Measurements from ENCODE around the gene MOB2.

The MOB2 gene

DNA sequence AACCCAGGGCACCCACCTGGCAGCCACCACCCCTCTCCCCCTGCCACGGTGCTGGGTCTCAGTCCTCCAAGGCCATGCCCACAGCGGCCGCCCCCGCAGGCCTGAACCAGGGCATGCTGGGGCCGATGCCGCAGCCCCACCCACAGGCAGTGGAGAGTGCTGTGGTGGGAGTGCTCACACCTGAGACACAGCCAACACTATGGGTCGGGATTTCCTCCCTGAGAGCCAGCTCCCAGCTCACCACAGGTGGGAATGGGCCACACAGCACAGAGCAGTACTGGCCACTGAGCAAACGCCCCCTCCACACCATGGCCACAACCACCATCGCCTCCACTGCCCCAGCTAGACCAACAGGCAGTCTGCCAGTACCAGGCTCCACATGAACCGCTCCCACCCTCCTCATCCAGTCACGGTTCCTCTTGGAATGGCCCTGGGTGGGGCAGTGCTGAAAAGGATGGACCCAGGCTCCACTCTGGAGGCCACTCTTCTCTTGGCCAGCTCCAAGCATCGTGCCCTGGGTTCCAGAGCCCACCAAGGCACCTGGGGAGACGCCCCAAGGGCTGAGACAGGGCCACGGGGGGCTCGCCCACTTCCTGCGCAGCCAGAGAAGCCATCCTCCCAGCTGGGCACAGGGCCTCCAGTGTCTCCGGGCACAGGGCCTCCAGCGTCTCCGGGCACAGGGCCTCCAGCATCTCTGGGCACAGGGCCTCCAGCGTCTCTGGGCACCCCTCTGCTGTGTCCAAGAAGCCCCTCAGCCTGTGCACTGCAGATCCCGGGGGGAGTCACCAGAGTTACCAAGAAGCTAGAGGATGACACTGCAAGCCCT, 14.2 kb downstream of the MOB2 start:
- H3K4me1 ChIP-seq (ENCODE audit: control insufficient read depth, insufficient read depth, low read length): no peaks in the 10 kb centered on the region
- H3K27me3 ChIP-seq (ENCODE audit: control insufficient read depth, insufficient read depth, low read length): no peaks in the 10 kb centered on the region
- no peak overlapping the region for H3K4me2 ChIP-seq (ENCODE audit: low read length)
- no peak overlapping the region for H3K4me3 ChIP-seq (ENCODE audit: low read length)
- no peak overlapping the region for H3K9ac ChIP-seq (ENCODE audit: low read depth, low read length)
- H3K9me3 ChIP-seq (replicated peaks; ENCODE audit: low read length): no peaks in the 10 kb centered on the region
- H3K36me3 ChIP-seq (ENCODE audit: insufficient read depth, low read length): peaks cover 25% of the 10 kb centered on the region

DNA sequence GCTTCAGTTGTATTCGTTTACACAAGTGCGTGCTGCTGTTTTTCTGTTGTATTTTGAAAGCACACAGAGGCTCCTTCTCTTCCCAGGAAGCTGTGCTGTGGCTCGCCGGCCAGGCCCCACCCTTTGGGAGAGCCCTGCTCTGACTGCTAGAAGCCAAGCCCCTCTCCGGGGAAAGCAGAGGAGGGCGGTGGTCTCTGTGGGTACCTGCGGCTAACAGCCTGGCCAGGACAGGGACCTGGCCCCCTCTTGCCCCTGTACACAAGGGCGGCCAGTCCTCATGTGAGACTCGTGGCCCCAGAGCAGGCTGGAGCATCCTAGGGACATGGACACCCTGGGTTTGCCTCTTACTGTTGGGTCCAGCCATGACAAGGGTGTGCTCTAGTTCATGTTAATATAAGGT, 14.8 kb downstream of the MOB2 start:
- Histone ChIP-seq H3K4me2 (ENCODE audit: low read length) (no peak overlapping the region), H3K36me3 (ENCODE audit: insufficient read depth, low read length) (peaks cover 18% of the 10 kb centered on the region), H3K9ac (ENCODE audit: low read depth, low read length) (no peak overlapping the region), H3K9me3 (replicated peaks; ENCODE audit: low read length) (no peaks in the 10 kb centered on the region), H3K4me1 (ENCODE audit: control insufficient read depth, insufficient read depth, low read length) (no peaks in the 10 kb centered on the region), H3K4me3 (ENCODE audit: low read length) (no peak overlapping the region), H3K27me3 (ENCODE audit: control insufficient read depth, insufficient read depth, low read length) (no peaks in the 10 kb centered on the region)

DNA sequence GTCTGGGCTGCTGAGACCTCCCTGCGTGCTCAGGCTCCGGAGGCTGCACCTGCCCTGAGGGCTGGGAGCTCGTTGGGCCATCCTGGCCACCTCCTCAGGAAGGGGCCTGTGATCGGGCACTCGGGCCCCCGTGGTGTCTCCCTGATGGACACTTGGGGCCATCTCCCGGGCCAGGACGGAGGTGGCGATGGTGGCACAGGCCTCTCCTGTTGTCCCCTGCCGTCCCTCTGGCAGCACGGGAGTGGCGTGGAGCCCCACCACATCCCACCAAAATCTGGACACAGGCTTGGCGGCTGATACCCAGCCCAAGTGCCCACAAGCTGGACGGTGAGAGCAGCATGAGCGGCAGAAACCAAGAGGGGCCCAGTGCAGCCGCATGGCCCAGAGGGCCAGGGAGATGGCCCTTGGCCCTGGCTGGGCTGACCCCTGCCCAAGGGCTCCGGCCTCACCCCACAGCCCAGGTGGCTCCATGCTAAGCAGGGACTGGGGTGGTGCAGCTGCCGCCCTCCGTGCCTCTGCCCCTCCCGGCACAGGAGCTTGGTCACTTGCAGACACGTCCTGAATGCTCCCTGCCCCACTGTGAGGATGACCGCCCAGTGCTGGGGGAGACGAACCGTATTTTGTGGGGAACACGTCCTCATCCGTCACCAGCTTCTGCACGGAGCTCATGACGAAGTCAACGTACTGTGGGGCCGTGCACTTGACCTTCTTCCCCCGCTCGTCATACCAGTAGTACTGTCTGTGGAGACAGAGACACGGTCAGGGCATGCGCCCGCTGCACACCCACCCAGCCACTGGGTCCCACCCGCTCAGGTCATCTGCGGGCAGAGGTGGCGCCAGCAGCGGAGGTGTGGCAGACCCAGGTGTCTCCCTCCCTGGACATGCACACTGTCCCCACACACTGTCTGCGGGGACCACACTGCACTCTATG, 15.6 kb downstream of the MOB2 start:
- Histone ChIP-seq H3K4me3 (ENCODE audit: low read length) (no peak overlapping the region), H3K9ac (ENCODE audit: low read depth, low read length) (no peak overlapping the region), H3K9me3 (replicated peaks; ENCODE audit: low read length) (no peaks in the 10 kb centered on the region), H3K36me3 (ENCODE audit: insufficient read depth, low read length) (peaks cover 13% of the 10 kb centered on the region), H3K4me1 (ENCODE audit: control insufficient read depth, insufficient read depth, low read length) (no peaks in the 10 kb centered on the region), H3K4me2 (ENCODE audit: low read length) (no peak overlapping the region), H3K27me3 (ENCODE audit: control insufficient read depth, insufficient read depth, low read length) (no peaks in the 10 kb centered on the region)

DNA sequence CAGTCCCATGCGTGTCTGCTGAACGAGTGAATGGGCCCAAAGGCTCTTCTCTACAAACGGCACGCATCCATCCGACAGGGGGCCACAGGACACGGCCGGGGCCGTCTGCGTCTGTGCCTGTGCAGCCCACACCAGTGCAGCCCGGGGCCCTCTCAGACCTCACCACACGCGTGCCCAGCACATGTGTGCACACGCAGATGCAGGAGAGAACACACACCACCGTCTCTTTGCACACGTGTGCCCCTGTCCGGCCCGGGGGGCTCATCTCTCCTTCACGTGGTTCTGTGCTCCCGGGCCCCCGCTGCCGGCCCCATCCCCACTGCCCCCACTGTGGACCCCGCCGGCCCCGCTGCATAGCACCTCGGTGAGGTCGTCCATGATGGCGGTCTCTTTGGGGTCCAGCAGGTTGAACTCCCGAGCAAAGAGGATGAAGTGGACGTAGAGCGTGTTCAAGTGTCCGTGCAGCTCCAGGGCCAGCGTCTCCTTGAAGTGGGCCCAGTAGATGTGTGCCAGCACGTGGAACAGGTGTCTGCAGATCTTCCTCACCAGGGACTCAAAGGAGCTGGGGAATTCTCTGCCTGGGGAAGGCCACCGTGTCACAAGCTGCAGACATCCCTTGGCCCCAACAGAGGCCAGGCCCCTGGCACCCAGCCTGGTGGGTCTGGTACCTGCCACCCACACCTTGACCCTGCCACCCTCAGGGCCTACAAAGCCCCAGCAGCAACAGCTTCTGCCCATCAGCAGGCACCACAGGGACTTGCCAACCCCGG, 16.5 kb downstream of the MOB2 start:
- peaks cover 5% of the 10 kb centered on the region for H3K36me3 ChIP-seq (ENCODE audit: insufficient read depth, low read length)
- no peak overlapping the region for H3K4me3 ChIP-seq (ENCODE audit: low read length)
- H3K9ac ChIP-seq (ENCODE audit: low read depth, low read length): no peak overlapping the region
- no peak overlapping the region for H3K4me2 ChIP-seq (ENCODE audit: low read length)
- no peaks in the 10 kb centered on the region for H3K27me3 ChIP-seq (ENCODE audit: control insufficient read depth, insufficient read depth, low read length)
- H3K9me3 ChIP-seq (replicated peaks; ENCODE audit: low read length): no peaks in the 10 kb centered on the region
- no peaks in the 10 kb centered on the region for H3K4me1 ChIP-seq (ENCODE audit: control insufficient read depth, insufficient read depth, low read length)

DNA sequence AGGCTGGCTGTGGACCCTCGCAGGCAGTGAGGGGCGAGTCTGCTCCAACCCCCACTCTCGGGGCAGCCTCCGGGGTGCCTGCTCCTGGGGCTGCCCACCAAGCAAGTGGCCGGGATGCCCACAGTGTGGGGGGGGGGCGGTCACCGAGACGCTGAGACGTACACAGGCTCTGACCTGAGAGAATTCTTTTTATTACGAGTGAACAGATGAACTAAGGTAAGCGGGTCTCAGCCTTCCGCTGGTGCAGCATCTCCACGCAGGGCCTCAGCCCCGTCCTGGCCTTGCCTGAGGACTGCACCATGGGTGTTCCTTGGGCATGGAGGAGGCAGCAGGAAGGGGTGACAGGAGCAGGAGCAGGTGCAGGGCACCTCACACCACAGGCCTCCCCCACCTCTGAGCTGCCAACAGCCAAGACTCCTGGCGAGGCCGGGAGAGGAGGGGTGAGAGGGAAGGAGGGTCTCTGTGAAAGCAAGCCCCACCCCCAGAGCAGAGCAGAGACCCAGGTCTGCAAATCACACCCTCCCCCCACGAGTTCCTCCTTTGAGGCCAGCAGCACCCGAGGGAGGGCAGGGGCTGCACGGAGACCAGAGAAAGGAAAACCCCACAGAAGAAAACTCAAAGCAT, 17.2 kb downstream of the MOB2 start:
- Histone ChIP-seq H3K36me3 (ENCODE audit: insufficient read depth, low read length) (peaks cover 5% of the 10 kb centered on the region), H3K27me3 (ENCODE audit: control insufficient read depth, insufficient read depth, low read length) (no peaks in the 10 kb centered on the region)

DNA sequence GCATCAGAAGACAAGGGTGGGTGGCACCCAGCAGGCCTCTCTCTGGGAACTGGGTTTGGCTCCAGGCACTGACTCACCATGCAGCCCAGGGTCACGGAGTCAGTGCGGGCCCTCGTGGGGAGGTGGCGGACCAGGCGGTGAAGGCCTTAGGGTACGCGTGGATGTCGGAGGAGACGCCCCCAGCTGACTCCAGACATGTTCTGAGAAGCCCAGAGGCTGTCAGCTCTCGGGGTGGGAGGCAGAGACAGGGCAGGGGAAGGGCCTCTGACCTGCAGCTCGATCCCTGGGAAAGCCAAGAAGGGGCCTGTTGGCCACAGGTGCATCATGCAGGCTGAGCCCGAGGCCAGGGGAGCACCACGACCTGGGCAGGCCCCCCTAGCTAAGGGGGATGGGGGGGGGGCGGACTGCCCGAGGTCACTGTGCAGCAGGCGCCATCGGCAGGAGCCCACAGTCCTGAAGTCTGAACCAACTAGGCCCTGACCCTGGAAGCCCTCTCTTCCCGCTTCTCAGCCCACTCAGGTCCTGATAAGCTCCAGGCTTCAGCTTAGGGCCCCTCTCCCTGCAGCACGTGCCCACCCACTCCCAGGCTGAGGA, 18.0 kb downstream of the MOB2 start:
- Histone ChIP-seq H3K9ac (ENCODE audit: low read depth, low read length) (no peak overlapping the region), H3K4me2 (ENCODE audit: low read length) (no peak overlapping the region), H3K36me3 (ENCODE audit: insufficient read depth, low read length) (peaks cover 5% of the 10 kb centered on the region)

More for the DNA sequence above, 17.2 kb downstream of the MOB2 start:
- no peak overlapping the region for H3K4me3 ChIP-seq (ENCODE audit: low read length)
- no peaks in the 10 kb centered on the region for H3K9me3 ChIP-seq (replicated peaks; ENCODE audit: low read length)
- no peak overlapping the region for H3K9ac ChIP-seq (ENCODE audit: low read depth, low read length)
- no peaks in the 10 kb centered on the region for H3K4me1 ChIP-seq (ENCODE audit: control insufficient read depth, insufficient read depth, low read length)
- H3K4me2 ChIP-seq (ENCODE audit: low read length): no peak overlapping the region

DNA sequence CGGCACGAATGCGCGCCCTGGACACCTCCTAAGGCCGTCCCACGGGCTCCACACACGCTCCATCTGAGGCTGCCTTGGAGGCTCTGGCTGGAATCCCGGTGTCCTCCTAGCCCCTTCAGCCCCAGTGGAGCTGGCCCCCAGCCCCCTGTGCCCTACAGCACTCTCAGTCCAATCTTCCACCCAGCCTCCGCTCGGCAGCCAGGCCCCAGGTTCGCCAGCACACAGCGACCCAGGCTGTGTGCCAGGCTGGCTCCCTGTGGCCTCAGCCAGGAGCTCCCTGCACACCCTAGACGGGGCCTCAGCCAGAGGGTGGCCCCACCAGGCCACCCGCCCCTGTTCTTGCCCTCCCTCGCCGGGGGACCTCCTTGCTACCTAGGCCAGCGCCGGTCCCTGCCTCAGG, 18.6 kb downstream of the MOB2 start:
- Histone ChIP-seq H3K36me3 (ENCODE audit: insufficient read depth, low read length) (peaks cover under 1% of the 10 kb centered on the region), H3K9me3 (replicated peaks; ENCODE audit: low read length) (no peaks in the 10 kb centered on the region), H3K9ac (ENCODE audit: low read depth, low read length) (no peak overlapping the region), H3K27me3 (ENCODE audit: control insufficient read depth, insufficient read depth, low read length) (no peaks in the 10 kb centered on the region), H3K4me1 (ENCODE audit: control insufficient read depth, insufficient read depth, low read length) (no peaks in the 10 kb centered on the region), H3K4me3 (ENCODE audit: low read length) (no peak overlapping the region), H3K4me2 (ENCODE audit: low read length) (no peak overlapping the region)

More for the DNA sequence above, 18.0 kb downstream of the MOB2 start:
- H3K27me3 ChIP-seq (ENCODE audit: control insufficient read depth, insufficient read depth, low read length): no peaks in the 10 kb centered on the region
- no peaks in the 10 kb centered on the region for H3K9me3 ChIP-seq (replicated peaks; ENCODE audit: low read length)
- no peak overlapping the region for H3K4me3 ChIP-seq (ENCODE audit: low read length)
- H3K4me1 ChIP-seq (ENCODE audit: control insufficient read depth, insufficient read depth, low read length): no peaks in the 10 kb centered on the region

DNA sequence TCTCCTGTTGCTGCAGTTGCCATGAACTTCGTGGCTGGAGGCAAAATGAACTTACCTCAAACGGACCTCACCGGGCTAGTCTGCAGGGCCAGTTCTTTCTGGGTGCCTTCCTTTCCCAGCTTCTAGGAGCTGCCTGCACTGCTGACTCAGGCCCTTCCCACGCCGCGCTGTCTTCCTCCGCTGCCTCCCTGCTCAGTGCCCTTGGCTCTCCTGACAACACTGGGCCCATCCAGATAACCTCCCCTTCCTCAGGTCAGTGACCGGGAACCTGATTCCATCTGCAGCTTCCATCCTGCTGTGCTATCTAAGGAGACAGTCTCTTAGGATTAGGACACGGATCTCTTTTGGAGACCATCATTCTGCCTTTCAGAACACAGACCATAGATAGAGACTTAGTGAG, 19.3 kb downstream of the MOB2 start:
- no peak overlapping the region for H3K4me2 ChIP-seq (ENCODE audit: low read length)
- H3K4me1 ChIP-seq (ENCODE audit: control insufficient read depth, insufficient read depth, low read length): no peaks in the 10 kb centered on the region
- no peaks in the 10 kb centered on the region for H3K9me3 ChIP-seq (replicated peaks; ENCODE audit: low read length)
- H3K9ac ChIP-seq (ENCODE audit: low read depth, low read length): no peak overlapping the region
- H3K36me3 ChIP-seq (ENCODE audit: insufficient read depth, low read length): no peaks in the 10 kb centered on the region
- H3K4me3 ChIP-seq (ENCODE audit: low read length): no peak overlapping the region
- H3K27me3 ChIP-seq (ENCODE audit: control insufficient read depth, insufficient read depth, low read length): no peaks in the 10 kb centered on the region

DNA sequence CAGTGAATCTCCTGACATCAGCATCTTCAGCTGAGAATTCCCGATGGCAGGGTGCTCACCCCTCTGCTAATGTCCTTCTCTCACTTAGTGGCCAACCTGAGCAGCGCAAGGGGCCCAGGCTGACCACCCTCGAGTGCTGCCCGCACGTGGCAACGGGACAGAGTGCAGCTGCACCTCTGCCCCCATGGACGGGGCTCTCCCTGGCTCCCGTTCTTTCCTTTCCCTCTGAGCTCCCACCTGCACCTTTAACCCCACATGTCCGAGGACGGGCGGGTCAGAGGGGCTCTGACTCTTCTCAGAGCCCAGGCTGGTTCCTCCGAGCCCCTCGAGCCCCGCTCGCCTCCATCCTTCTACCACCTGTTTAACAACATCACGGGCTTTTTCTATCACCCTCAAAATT, 19.8 kb downstream of the MOB2 start:
- Histone ChIP-seq H3K4me1 (ENCODE audit: control insufficient read depth, insufficient read depth, low read length) (no peaks in the 10 kb centered on the region), H3K27me3 (ENCODE audit: control insufficient read depth, insufficient read depth, low read length) (no peaks in the 10 kb centered on the region), H3K9ac (ENCODE audit: low read depth, low read length) (no peak overlapping the region), H3K36me3 (ENCODE audit: insufficient read depth, low read length) (no peaks in the 10 kb centered on the region), H3K4me3 (ENCODE audit: low read length) (no peak overlapping the region), H3K9me3 (replicated peaks; ENCODE audit: low read length) (no peaks in the 10 kb centered on the region), H3K4me2 (ENCODE audit: low read length) (no peak overlapping the region)

DNA sequence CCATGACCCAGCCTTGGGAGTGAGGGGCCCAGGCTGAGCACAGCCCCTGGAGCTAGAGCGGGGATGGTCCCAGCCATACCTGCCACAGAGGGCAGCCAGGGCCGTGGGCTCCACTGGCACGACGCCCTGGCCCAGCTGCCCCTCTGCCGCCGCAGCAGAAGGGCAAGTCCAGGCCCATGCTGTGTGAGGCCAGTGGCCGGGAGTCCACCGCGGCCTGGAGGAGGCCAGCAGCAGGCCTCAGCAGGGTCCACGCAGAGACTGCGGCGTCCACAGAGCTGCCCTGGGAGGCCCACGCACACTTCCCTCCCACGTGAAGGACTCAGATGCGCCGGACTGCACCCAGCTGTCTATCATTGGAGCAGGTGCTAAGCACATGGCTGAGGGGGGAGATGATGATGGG, 23.5 kb downstream of the MOB2 start:
- Histone ChIP-seq H3K9ac (ENCODE audit: low read depth, low read length) (no peak overlapping the region), H3K27me3 (ENCODE audit: control insufficient read depth, insufficient read depth, low read length) (no peaks in the 10 kb centered on the region), H3K4me1 (ENCODE audit: control insufficient read depth, insufficient read depth, low read length) (peaks cover 6% of the 10 kb centered on the region), H3K36me3 (ENCODE audit: insufficient read depth, low read length) (no peaks in the 10 kb centered on the region), H3K4me3 (ENCODE audit: low read length) (no peak overlapping the region), H3K4me2 (ENCODE audit: low read length) (no peak overlapping the region), H3K9me3 (replicated peaks; ENCODE audit: low read length) (no peaks in the 10 kb centered on the region)

DNA sequence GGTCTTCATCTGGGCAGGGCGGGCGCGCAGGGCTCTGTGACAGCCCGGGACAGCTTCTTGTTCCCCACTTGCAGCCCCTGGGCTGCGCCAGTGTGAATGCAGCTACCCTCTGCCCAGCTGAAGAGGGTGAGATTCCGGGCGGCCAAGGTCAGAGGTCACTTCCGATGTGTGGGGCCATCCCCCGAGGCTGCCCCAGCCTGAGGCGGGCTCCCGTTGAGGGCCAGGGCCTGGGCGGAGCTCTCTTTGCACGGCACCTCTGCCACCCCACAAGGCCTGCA, 23.9 kb downstream of the MOB2 start:
- no peak overlapping the region for H3K4me2 ChIP-seq (ENCODE audit: low read length)
- H3K9ac ChIP-seq (ENCODE audit: low read depth, low read length): no peak overlapping the region
- no peaks in the 10 kb centered on the region for H3K27me3 ChIP-seq (ENCODE audit: control insufficient read depth, insufficient read depth, low read length)
- H3K9me3 ChIP-seq (replicated peaks; ENCODE audit: low read length): no peaks in the 10 kb centered on the region
- H3K36me3 ChIP-seq (ENCODE audit: insufficient read depth, low read length): no peaks in the 10 kb centered on the region
- peaks cover 6% of the 10 kb centered on the region for H3K4me1 ChIP-seq (ENCODE audit: control insufficient read depth, insufficient read depth, low read length)
- H3K4me3 ChIP-seq (ENCODE audit: low read length): no peak overlapping the region
